ENCODE results near the gene SORCS3. TPM values are rescaled to one million over a fixed set of nuclear protein-coding genes. Genes with fewer than 3 reads are reported as not detected.

SORCS3 gene
- total RNA-seq, 1 experiment from 2014 or later = not detected

DNA sequence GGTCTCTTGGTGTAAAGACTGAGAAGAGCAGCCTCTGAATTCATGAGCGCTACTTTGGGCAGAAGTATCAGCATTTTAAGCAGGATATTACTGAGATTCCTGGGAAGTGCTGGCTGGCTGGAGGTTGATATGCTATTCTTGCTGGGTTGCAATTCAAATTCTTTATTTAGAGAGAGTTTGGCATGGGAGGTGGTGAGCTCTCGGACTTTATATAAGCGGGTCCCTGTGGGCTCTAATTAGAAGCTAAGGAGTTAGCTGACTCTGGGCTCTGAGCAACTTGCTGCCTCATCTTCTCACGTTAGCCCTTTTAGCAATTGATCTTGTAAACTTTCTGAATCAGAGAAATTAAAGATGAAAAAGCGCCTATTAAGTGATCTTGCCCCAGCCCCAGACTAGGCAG lies 430.9 kb downstream of the SORCS3 start:
- CTCF ChIA-PET = no interaction called here

More for the DNA sequence above, 430.9 kb downstream of the SORCS3 start:
- H4K20me1 ChIP-seq (ENCODE audit: insufficient read depth) = no peaks in the 10 kb centered on the region
- ChIA-PET RAD21 (ENCODE audit: low non-redundant PET in 1 of 2, low total read pairs in 2 of 2, uncharacterized antibody in 2 of 2, unreplicated experiment in 2 of 2) (no interaction called here), POLR2A (no interaction called here)
- no peak for DNase-seq (ENCODE audit: low read depth, low spot score)
- no peak overlapping the region for H3K4me2 ChIP-seq (ENCODE audit: low read length)
- H3K4me1 ChIP-seq (ENCODE audit: control insufficient read depth in 1 of 2, insufficient read depth in 2 of 2, low read length in 2 of 2) = no peaks in the 10 kb centered on the region
- no peaks in the 10 kb centered on the region for H3K9me2 ChIP-seq (ENCODE audit: insufficient read depth)
- no peaks in the 10 kb centered on the region for H3K9me3 ChIP-seq (ENCODE audit: control insufficient read depth in 1 of 2, insufficient read depth in 1 of 2, low read depth in 1 of 2, low read length in 2 of 2)
- BruUV-seq (replicated peaks) = no TSS peak
- TF ChIP-seq, protein P1, sequence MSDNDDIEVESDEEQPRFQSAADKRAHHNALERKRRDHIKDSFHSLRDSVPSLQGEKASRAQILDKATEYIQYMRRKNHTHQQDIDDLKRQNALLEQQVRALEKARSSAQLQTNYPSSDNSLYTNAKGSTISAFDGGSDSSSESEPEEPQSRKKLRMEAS (IDR thresholded peaks at IDR 0.05) = no peak
- TF ChIP-seq SIN3A (IDR thresholded peaks at IDR 0.05; ENCODE audit: low read depth) (no peak), FOSL1 (IDR thresholded peaks at IDR 0.05; ENCODE audit: low read depth) (no peak), ZFX (IDR thresholded peaks at IDR 0.05) (no peak), SRF (IDR thresholded peaks at IDR 0.05; ENCODE audit: low read depth) (no peak), EGR1 (IDR thresholded peaks at IDR 0.05; ENCODE audit: low read depth) (no peak), SP1 (IDR thresholded peaks at IDR 0.05; ENCODE audit: low read depth) (no peak), EZH2phosphoT487 (IDR thresholded peaks at IDR 0.05; ENCODE audit: borderline replicate concordance) (no peak), POLR2AphosphoS5 (IDR thresholded peaks at IDR 0.05; ENCODE audit: low read depth, low read length) (no peak), POLR2A (IDR thresholded peaks at IDR 0.05; ENCODE audit: borderline replicate concordance, extremely low read depth, insufficient read depth, insufficient read length) (no peak), YY1 (IDR thresholded peaks at IDR 0.05; ENCODE audit: extremely low read depth, insufficient replicate concordance, low read depth, low read length) (no peak), CEBPB (IDR thresholded peaks at IDR 0.05; ENCODE audit: low read depth) (no peak), RAD21 (IDR thresholded peaks at IDR 0.05; ENCODE audit: low read depth) (no peak), ELF1 (IDR thresholded peaks at IDR 0.05; ENCODE audit: borderline replicate concordance, low read depth) (no peak)
- TF ChIP-seq, protein P2, sequence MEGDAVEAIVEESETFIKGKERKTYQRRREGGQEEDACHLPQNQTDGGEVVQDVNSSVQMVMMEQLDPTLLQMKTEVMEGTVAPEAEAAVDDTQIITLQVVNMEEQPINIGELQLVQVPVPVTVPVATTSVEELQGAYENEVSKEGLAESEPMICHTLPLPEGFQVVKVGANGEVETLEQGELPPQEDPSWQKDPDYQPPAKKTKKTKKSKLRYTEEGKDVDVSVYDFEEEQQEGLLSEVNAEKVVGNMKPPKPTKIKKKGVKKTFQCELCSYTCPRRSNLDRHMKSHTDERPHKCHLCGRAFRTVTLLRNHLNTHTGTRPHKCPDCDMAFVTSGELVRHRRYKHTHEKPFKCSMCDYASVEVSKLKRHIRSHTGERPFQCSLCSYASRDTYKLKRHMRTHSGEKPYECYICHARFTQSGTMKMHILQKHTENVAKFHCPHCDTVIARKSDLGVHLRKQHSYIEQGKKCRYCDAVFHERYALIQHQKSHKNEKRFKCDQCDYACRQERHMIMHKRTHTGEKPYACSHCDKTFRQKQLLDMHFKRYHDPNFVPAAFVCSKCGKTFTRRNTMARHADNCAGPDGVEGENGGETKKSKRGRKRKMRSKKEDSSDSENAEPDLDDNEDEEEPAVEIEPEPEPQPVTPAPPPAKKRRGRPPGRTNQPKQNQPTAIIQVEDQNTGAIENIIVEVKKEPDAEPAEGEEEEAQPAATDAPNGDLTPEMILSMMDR (IDR thresholded peaks at IDR 0.05 in 2 of 3, conservative IDR thresholded peaks at IDR 0.05 in 1 of 3; ENCODE audit: borderline replicate concordance in 1 of 3, insufficient read depth in 1 of 3, low read depth in 2 of 3, low read length in 2 of 3) = no peak
- TF ChIP-seq, protein P3, sequence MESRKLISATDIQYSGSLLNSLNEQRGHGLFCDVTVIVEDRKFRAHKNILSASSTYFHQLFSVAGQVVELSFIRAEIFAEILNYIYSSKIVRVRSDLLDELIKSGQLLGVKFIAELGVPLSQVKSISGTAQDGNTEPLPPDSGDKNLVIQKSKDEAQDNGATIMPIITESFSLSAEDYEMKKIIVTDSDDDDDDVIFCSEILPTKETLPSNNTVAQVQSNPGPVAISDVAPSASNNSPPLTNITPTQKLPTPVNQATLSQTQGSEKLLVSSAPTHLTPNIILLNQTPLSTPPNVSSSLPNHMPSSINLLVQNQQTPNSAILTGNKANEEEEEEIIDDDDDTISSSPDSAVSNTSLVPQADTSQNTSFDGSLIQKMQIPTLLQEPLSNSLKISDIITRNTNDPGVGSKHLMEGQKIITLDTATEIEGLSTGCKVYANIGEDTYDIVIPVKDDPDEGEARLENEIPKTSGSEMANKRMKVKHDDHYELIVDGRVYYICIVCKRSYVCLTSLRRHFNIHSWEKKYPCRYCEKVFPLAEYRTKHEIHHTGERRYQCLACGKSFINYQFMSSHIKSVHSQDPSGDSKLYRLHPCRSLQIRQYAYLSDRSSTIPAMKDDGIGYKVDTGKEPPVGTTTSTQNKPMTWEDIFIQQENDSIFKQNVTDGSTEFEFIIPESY (IDR thresholded peaks at IDR 0.05; ENCODE audit: extremely low read depth, insufficient replicate concordance, low read length) = no peak
- TF ChIP-seq, protein P4, sequence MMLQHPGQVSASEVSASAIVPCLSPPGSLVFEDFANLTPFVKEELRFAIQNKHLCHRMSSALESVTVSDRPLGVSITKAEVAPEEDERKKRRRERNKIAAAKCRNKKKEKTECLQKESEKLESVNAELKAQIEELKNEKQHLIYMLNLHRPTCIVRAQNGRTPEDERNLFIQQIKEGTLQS (IDR thresholded peaks at IDR 0.05) = no peak
- no peak overlapping the region for H3K27ac ChIP-seq (ENCODE audit: low read depth, low read length)
- no peak overlapping the region for H3K4me3 ChIP-seq (replicated peaks in 1 of 2; ENCODE audit: low read depth in 1 of 2, low read length in 2 of 2)
- H2AFZ ChIP-seq (ENCODE audit: low read depth, low read length, poor library complexity, severe bottlenecking) = no peak overlapping the region
- no peaks in the 10 kb centered on the region for H3K36me3 ChIP-seq (ENCODE audit: control insufficient read depth in 1 of 2, insufficient read depth in 2 of 2, low read length in 2 of 2)
- no peaks in the 10 kb centered on the region for H3K79me2 ChIP-seq (ENCODE audit: insufficient read depth, low read length)
- no peak overlapping the region for H3K9ac ChIP-seq (ENCODE audit: low read length)
- peaks cover 11% of the 10 kb centered on the region; the same call in 1 of the 2 replicates for H3K27me3 ChIP-seq (ENCODE audit: insufficient read depth, low read length)
- no peak for ATAC-seq
- intact Hi-C loops (cut with micrococcal nuclease) = no loop called here
